Measurements from ENCODE around the gene B3GNT9.

DNA sequence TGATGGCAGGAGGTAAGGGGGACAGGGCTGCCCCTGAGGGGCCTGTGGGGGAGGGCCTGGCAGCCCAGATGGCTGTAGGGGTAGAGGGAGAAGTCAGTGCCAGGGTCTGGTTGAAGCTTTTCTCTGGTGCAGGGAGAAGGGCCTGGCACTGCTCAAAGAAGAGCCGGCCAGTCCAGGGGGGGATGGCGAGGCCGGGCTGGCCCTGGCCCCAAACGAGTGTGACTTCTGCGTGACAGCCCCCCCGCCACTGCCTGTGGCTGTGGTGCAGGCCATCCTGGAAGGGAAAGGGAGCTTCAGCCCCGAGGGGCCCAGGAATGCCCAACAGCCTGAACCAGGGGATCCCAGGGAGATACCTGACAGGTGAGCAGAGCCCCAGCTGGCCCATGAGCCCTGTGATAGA is 16.8 kb upstream of the B3GNT9 start:
- TF ChIP-seq, protein P1, sequence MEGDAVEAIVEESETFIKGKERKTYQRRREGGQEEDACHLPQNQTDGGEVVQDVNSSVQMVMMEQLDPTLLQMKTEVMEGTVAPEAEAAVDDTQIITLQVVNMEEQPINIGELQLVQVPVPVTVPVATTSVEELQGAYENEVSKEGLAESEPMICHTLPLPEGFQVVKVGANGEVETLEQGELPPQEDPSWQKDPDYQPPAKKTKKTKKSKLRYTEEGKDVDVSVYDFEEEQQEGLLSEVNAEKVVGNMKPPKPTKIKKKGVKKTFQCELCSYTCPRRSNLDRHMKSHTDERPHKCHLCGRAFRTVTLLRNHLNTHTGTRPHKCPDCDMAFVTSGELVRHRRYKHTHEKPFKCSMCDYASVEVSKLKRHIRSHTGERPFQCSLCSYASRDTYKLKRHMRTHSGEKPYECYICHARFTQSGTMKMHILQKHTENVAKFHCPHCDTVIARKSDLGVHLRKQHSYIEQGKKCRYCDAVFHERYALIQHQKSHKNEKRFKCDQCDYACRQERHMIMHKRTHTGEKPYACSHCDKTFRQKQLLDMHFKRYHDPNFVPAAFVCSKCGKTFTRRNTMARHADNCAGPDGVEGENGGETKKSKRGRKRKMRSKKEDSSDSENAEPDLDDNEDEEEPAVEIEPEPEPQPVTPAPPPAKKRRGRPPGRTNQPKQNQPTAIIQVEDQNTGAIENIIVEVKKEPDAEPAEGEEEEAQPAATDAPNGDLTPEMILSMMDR (IDR thresholded peaks at IDR 0.05; ENCODE audit: poor library complexity, severe bottlenecking): no peak
- TF ChIP-seq RAD21 (conservative IDR thresholded peaks at IDR 0.05) (no peak), TAF1 (IDR thresholded peaks at IDR 0.05; ENCODE audit: low read depth) (no peak), POLR2AphosphoS5 (IDR thresholded peaks at IDR 0.05) (no peak)

Measured in neural cell (in vitro differentiated cells).